ENCODE results near the gene TMEM91.
"Not testable (repeated sequence)": the region's sequence is repeated elsewhere in the genome, so short reads cannot be mapped to it uniquely, and the experiment has no call there.

Gene TMEM91

GRCh38 chr19:41353466-41354342 is 22.6 kb upstream of the TMEM91 start, which contains the start of gene TGFB1:
Gene TGFB1 (minus strand): TSS chr19:41353922. CDS start chr19:41353044, 878 bp downstream.
- DNase-seq, result peak; percentile 97

GRCh38 chr19:41354343-41354953 is 21.9 kb upstream of the TMEM91 start:
- DNase-seq, result no peak

GRCh38 chr19:41355035-41355434 is 21.3 kb upstream of the TMEM91 start:
- DNase-seq, result no peak

- peak; percentile 9 for DNase-seq
These were observed 20.5 kb upstream of the TMEM91 start for GRCh38 chr19:41355802-41356201.

GRCh38 chr19:41356984-41357739 is 19.2 kb upstream of the TMEM91 start:
- DNase-seq, result peak; percentile 56

GRCh38 chr19:41357746-41358145 is 18.6 kb upstream of the TMEM91 start:
- DNase-seq, result no peak

- no peak for DNase-seq
These were observed 16.6 kb upstream of the TMEM91 start for GRCh38 chr19:41359741-41360140.

- no peak for DNase-seq
These were observed 14.0 kb upstream of the TMEM91 start for GRCh38 chr19:41362143-41362847.

- DNase-seq, result no peak
These were observed 13.0 kb upstream of the TMEM91 start for GRCh38 chr19:41363371-41363752.

- peak; percentile 99 for DNase-seq
These were observed 12.4 kb upstream of the TMEM91 start, which contains the start of gene B9D2 for GRCh38 chr19:41363753-41364523. Gene B9D2 (minus strand): TSS chr19:41364149. CDS start chr19:41363519, 630 bp downstream.

GRCh38 chr19:41364524-41365391 is 11.6 kb upstream of the TMEM91 start:
- DNase-seq, result no peak

- no peak for DNase-seq
These were observed 10.2 kb upstream of the TMEM91 start for GRCh38 chr19:41366089-41366488.

GRCh38 chr19:41367848-41368301 is 8.5 kb upstream of the TMEM91 start:
- DNase-seq, result no peak

GRCh38 chr19:41369769-41370168 is 6.6 kb upstream of the TMEM91 start:
- DNase-seq, result no peak

GRCh38 chr19:41371119-41371518 is 5.2 kb upstream of the TMEM91 start:
- not testable (repeated sequence) for DNase-seq

- DNase-seq, result no peak
These were observed 4.8 kb upstream of the TMEM91 start for GRCh38 chr19:41371541-41371940.

GRCh38 chr19:41372501-41372900 is 3.8 kb upstream of the TMEM91 start:
- DNase-seq, result no peak

GRCh38 chr19:41373993-41374392 is 2.3 kb upstream of the TMEM91 start:
- no peak for DNase-seq

GRCh38 chr19:41376998-41377365 is 649 bp downstream of the TMEM91 start:
- peak; percentile 20 for DNase-seq

GRCh38 chr19:41377977-41378709 is 1.8 kb downstream of the TMEM91 start:
- DNase-seq, result no peak
